HG03342 (cell line): ENCODE measurements around the gene OTUD7B.

ENCODE experiments used
- ATAC-seq: cut with Tn5 transposase; IDR thresholded peaks from one replicate; pipeline ENCODE4 v1.9.1; 2021; ENCODE audit warnings: mild to moderate bottlenecking, moderate library complexity; ENCODE audit not compliant: unreplicated experiment

The OTUD7B gene

DNA sequence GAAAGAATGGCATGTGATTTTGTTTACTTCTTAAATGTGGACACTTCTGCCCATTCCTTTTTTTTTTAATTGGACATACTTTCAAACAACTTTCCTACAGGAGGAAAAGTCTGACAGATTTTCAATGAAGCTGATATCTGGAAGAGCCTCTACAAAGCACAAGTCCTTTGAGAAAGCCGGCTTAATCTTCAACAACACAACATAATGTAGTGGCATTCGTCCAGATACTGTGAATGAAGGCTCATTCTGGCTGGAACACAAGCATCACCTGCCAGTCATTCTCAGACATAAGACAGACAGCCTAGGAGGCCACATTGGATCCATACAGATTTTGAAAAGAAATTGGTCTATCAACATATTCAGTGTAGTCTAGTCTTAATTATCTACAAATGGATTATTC, 4.9 kb downstream of the OTUD7B start:
- no peak for ATAC-seq

DNA sequence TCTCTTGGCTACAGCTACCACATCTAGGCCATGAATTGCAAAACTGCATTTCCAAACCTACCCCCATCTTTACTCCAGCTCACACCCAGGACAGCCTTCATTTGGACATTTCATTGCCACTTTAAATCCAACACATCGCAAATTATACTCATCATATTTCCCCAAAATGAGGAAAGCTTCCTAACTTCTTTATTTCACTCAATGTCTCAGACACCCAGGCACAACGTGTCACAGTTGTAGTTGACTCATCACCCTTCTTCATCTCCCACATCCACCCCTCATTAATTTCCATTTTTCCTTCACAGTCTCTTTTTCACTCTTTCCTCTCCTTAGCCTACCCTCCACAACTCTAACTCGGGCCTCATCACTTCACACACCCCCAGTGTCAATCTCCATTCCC, 6.7 kb downstream of the OTUD7B start:
- ATAC-seq, result no peak

DNA sequence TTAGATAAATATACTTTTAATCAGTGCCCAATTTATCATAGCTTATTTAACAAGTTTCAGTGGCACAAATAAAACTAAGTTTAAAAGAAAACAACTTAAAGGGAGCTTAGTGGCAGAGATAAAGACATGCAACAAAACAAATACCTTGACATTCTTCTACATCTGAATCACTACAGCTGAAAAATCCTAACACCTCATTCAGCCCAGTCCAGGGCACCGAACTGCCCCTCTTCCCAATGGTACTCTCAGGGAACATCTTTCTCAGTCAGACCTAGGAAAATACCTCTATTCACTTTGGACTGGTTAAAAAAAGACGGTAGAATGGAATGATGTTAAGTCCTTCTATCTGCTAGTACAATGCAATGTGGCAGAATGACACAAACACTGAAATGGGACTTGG, 8.3 kb downstream of the OTUD7B start:
- ATAC-seq, result no peak

DNA sequence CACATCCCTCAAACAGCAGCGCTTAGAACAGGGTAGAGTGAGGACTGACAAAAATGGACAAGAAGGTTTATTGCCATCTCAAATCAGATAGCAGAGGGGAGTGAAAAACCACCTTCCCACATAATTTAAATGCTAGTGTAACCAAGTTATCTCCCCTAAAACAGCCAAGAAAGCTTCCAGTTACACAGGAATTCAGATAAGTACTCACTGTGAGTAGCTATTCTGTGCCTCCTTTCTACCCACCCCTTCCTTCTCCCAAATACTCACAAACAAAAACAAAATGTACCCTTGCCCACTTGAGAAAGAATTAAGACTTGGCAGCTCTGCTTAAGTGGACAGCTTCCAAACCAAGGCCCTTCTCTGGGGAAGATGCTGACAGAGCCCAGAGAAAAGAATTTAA, 9.1 kb downstream of the OTUD7B start:
- ATAC-seq, result no peak

DNA sequence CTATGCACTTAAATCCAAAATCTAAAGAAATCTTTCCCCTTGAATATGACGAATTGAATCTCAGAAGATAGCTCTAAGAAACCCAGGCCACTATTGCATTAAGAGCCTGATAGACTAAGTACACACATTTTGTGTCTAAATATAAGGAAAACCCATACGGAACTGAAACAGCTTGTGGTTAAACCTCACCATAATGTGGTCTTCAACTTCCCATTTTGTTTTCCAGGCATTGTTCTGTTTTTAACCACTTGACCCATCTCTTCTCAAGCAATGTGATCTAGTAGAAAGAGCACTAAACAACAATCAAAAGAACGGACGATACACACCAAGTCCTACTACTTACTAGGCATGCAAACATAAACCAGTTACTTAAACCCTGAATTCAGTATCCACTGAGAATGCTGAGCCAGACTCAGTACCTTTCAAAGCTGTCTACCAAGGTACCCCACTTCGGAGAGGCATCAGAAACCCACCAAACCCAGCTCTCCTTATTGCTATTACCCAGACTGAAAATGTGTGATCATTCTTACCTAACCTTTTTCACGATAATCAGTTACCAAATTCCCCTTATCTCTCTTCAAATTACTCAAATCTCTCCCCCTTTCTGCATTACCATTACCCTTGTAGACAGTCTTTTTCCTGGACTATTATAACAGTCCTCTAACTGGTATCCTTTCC, 12.8 kb downstream of the OTUD7B start:
- ATAC-seq, result peak; percentile 73

DNA sequence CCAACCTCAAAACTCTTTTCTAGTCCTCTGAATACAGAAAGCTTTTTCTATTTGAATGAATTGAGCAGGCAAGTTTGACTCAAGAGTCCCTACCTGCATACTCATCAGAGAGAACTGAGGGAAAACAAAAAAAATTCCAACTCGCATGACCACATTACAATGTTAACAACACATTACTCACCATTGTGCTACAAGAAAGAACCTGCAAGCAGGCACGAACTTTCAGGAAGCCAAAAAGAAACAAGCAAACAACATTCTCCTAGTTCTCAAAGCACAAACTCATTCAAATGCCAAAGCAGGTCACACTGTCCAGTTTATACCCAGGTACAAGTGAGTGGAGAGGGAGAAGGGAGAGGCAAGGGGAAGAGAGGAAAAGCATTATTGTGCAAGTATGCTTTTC, 14.6 kb downstream of the OTUD7B start:
- ATAC-seq, result no peak

DNA sequence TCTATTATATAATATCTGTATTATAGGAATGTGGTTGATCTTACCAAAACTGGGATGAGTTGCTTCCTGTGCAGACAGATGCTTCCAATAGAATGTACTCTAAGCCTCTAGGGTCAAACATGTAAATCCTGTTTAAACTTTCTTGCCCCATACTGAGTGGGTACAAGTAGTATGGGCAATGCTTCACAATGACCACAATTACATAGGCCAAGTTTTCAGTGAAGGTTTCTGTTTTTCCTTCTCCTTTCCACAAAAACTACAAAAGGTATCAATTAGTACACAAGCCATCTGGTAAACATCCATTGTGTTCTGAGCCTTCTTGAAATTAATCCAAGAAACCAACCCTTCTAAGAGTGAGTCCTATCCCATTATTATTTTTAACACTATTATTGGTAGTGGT, 16.8 kb downstream of the OTUD7B start:
- no peak for ATAC-seq

DNA sequence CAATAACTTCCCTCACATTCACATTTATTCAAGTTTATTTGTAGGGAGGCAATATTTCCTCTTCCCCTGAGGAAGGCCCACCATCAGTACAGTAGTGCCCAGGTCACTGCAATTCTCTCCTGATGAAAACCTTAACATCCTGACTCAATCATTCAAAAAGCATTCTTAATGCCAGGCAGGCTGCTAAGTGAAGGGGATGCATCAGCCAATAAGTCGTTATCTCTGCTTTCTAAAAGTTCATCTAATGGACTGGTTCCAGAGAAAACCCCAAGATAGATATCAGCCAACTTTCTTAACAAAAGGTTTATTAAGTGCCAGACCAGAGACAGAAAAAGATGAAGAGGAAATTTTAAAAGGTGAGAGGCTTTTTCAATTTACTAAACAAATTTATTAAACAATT, 17.3 kb downstream of the OTUD7B start:
- ATAC-seq, result no peak

DNA sequence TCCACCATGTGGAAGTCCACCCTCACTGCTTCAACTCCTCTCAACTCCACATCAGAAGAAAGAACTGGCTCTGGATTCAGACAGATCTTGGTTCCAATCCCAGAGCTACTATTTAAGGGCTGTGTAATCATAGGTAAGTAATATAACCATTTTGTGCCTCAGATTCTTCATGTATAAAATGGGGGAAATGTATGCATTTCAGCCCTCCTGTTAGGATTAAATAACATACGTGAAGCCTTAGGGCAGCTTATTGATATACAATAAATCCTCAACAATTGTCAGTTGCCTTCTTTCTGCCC, 23.3 kb downstream of the OTUD7B start:
- no peak for ATAC-seq

DNA sequence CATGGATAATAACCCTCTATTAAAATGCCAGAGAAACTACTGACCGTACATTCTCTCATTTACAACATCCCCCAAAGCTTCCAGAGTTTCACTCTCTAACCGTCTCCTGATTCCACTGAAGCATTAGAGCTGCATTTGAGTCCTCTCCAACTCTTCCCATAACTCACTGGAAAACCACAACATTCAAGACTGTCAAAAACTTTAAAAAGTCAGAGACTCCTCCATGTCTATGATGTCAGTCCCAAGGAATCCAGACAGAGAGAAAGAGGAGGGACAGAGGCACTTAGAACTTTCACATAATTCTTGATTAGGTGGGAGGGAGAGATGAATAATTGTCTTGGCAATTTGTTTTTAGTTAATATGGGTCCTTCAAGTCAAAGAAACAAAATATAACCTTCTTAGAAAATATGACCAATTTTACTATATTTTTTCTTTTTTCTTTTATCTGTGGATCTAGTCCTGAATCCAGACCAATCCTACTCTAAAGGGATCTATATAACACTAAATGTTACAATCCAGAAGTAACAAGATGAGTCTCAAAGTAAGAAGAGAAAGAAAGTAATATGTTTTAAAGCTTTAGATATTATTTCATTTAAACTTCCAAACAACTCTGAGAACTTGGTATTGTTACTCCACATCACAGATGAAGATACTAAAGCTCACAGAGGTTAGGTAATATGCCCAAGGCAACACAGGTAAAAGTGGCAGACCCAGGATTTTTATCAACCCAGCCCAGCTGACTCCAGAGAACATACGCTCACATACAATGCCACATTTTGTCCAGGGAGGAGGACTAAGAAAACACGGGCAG, 23.8 kb downstream of the OTUD7B start:
- no peak for ATAC-seq

DNA sequence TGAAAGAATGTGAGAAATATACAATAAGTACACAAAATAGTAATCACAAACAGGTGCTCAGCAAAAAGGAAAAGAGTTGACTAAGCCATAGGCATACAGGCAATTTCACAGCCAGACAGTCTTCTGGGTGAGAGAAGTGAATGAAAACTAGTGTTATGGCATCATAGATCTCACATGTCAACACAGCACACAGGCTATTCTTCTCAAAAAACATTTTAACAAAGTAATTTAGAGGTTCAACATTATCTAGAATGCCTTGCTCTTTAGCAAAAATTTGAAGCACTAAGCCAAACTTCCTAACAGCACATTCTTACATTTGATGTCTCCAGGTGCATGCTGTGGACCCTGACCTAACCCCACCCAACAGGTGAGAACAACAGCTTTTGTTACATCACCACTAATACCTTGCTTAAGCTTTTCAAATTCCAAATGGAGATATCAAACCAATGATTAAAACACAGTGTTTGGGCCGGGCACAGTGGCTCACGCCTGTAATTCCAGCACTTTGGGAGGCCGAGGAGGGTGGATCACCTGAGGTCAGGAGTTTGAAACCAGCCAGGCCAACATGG, 30.5 kb downstream of the OTUD7B start:
- no peak for ATAC-seq

DNA sequence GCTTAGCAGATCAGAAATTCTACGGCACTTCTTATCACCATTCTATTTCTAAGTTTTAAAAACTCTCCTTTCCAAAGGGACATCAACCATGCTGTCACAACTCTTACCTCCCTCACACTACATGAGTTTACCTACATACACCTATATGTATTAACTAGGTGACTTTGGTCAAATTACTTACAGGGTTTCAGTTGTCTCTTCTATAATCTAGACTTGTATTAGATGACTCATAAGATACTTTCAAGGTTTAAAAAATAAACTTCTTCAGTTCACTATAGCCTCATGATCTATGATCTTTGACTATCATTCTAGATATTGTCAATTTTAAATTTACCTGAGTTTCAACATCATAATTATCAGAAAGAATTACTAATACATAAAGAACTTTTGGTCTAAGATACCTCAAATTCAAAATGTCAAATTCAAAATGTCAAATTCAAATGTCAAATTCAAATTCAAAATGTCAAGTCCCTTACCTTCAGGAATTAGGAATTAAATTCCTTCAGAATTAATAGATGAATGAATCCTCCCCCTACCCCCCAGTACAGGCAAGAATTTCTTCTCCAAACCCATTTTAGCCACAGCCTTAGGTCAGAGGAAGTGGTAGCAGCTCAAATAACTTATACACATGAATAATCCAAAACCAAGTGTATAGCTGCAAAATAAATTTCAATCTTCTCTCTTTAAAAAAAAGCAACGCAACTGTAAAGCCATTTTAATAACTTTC, 31.1 kb downstream of the OTUD7B start:
- ATAC-seq, result no peak

DNA sequence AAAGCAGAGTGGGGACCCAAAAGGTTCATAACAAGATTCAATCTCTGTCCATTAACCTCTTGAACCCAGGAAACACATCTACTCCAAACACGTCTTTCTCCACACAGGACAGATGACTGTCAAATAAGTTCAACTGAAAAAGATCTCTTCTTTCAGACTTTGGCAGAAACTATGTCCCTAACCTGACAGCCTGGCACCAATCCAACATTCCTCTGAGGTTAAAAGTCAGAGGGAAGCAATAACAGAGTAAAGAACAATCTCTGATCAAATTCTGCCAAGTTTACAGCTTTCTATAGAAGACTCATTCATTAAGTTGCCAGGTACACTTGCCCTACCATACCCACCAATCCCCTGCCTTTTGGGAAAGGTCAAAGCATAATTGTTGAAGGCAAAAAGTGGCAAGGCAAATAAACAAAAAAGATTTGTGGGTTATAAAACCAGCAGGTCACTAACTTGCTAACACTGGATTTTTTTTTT, 31.9 kb downstream of the OTUD7B start:
- ATAC-seq, result no peak

DNA sequence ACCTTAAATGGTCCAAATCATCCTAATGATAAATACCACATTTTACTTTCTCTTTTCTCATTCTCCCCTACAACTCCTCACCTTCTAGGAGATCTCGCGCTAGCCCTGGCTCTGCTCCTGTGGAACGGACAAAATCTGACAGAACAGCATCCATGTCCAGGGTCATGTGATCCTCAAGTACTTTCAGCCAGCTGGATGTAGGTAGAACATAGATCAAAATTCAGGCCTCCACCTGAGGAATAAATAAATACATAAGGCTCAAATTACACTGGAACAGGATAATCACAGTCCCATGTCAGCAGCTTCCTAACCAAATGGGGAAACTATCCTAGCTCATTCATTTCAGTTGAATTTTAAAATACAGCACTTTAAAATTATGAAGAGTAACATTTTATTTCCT, 33.2 kb downstream of the OTUD7B start:
- no peak for ATAC-seq

DNA sequence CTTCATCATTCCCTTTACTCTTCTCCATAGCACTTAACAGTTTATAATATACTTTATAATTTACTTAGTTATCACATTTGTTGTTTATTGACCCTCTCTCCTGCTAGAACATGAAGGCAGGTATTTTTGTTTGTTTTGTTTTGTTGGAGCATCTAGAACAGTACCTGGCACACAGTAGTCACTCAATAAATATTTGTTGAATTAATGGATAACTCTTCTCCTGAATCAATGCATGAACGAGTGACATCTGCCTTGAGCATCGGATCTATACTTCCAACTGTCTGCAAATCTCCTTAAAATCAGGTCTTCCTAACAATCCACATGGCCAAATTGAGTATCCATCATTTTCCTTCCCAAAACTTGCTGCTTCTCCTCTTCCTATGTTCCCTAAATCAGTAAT, 38.0 kb downstream of the OTUD7B start:
- ATAC-seq, result no peak

DNA sequence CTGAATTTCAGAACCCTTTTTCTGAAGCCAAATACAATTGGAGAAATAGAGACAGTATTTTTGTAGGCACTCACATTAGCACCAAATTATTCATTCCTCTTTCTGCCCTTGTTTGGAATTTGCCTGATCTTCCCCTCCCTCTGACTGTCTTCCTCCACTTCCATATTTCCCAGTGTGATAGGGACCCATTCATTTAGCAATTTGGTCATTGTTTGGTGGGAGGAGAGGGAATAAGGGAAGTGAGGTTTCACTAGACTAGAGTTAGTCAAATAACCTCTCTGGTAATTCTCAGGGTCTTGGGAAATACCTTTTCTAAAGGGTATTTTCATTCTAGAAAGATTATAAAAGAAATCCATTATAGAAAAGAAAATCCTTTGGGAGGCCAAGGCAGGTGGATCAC, 42.9 kb downstream of the OTUD7B start:
- ATAC-seq, result no peak

DNA sequence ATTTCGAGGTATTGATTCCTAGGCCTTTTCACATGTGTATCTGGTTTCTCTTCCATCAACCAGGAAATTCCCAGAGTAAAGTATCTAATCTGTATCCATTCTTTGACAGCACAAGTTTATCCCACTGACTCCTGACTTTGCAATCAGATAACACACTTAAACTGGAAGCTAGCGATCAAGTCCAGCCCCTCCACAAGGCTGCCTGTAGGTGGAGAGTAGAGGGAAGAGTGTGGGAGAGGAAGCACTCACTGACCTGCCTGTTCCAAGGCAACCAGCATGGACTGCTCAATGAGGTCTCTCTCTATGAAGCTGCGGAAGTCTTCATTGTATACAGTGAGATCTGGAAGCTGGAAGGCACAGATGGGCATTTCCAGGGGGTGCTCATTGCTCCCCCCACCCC, 43.5 kb downstream of the OTUD7B start:
- no peak for ATAC-seq

DNA sequence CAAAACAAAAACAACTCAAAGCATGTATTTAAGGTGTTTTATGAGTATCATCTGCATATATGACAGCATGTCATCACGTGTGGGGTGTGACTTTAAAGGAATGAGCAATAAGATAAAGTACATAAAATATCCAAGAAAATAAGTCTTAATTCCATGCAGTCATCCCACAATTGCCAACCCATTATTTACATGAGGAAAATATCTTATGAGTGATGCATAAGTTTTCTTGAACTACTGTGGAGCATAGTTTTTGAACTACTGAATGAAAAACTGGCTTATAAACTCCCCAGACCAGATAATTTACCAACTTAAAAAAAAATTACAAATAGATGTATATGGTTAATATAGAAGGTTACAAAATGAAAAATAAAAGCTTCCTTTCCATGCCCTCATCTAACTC, 44.1 kb downstream of the OTUD7B start:
- no peak for ATAC-seq

DNA sequence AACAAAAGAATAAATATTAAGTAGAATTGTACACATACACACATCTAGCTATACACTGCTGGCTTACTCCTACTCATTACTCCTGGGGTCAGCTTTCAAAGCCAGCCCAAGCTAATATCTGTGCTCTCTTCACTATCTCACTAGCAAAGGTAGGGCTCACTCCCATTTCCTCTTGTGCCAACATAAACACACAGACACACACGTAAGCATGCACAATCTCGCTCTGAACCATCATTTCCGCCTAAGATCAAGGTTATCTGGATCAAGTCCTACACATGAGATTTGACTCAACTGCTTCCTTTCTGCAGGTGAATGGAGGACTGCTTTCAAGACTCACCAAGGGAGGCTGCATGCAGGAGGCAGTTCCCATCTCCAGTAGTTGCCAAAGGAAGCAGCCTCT, 45.1 kb downstream of the OTUD7B start:
- no peak for ATAC-seq

DNA sequence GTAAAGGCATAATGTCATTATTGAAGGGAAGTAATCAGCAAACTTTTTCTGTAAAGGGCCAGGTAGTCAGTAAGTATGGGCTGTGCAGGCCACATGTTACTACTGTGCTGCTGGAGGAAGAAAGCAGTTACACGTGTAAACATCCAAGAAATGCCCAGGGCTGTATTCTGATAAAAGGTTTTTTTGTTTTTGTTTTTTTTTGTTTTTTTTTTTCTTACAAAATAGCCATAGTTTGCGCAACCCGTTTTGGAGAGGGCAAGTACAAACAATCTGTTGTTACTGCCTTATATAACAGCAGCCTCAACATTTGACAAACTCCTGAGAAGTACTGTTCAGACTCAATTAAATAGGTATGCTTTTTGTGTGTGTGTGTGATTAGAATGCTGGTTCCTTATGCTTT, 47.2 kb downstream of the OTUD7B start:
- ATAC-seq, result no peak

DNA sequence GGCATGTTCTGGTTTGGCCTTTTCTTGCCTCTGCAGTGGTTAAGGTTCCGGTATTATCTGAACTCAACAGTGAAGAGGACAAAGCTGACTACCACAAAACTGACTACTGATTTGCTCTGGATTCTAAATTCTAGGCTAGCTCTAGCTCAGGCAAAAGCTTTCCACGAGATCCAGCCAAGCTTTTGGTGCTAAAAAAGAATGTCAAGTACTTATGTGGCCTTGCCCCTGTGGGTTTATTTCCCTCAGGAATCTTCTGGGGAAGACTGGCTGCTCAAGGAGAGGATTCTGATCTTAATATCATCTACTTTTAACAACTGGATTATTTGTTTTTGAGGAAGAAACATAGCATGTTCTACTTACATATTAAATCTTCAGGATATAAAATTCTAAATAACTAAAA, 47.8 kb downstream of the OTUD7B start:
- no peak for ATAC-seq
